HEK293 (cell line): ENCODE measurements around the gene RIPOR3.

ENCODE experiments used
- CTCF ChIA-PET: fragments of 350-600 bp; formaldehyde crosslinking; extraction: SDS; loops from one replicate; lab custom pipeline; 2021; ENCODE audit warnings: antibody characterized with exemption; lab: Yijun Ruan, JAX
- POLR2A ChIA-PET: fragments of 300-600 bp; formaldehyde crosslinking; extraction: SDS; loops from one replicate; lab custom pipeline; 2020; ENCODE audit warnings: antibody characterized with exemption, inconsistent platforms; lab: Yijun Ruan, JAX
- H3K27ac ChIP-seq: fragments of 200-500 bp; sonication (Bioruptor generic); 2 replicates; pipeline ENCODE4 v1.5.1; 2014; ENCODE audit warnings: low read depth, low read length, control low read depth, inconsistent platforms; ENCODE audit errors: extremely low read depth
- H3K36me3 ChIP-seq, 2 experiments: fragments of 200-500 bp in 1 of 2; sonication (Bioruptor generic) in 1 of 2; 1 replicate in 1 of 2; 2 replicates in 1 of 2; pipeline ENCODE4 v1.5.1; 2014 to 2017; ENCODE audit warnings: inconsistent platforms in 2 of 2, low read length in 2 of 2; ENCODE audit not compliant: control insufficient read depth in 2 of 2, insufficient read depth in 1 of 2
- H3K4me1 ChIP-seq: fragments of 200-500 bp; sonication (Bioruptor generic); 2 replicates; pipeline ENCODE4 v1.5.1; 2014; ENCODE audit warnings: mild to moderate bottlenecking, low read length, inconsistent platforms; ENCODE audit not compliant: control insufficient read depth, insufficient read depth
- H3K4me3 ChIP-seq: 2 replicates; pipeline ENCODE4 v1.5.1; 2011; ENCODE audit warnings: low read depth, mild to moderate bottlenecking, control low read depth, low read length, moderate library complexity
- H3K9me3 ChIP-seq: fragments of 200-500 bp; sonication (Bioruptor generic); 2 replicates; pipeline ENCODE4 v1.5.1; 2014; ENCODE audit warnings: low read depth, low read length, inconsistent platforms; ENCODE audit not compliant: control insufficient read depth, insufficient read depth
- GFI1B ChIP-seq: fragments of 450-650 bp; formaldehyde crosslinking; IDR thresholded peaks from 2 replicates; pipeline ENCODE4 v1.5.1; 2016; ENCODE audit warnings: missing biosample characterization, missing genetic modification characterization
- KLF8 ChIP-seq: fragments of 450-650 bp; formaldehyde crosslinking; IDR thresholded peaks from 2 replicates; pipeline ENCODE4 v1.5.1; 2016; ENCODE audit warnings: missing biosample characterization, missing genetic modification characterization
- SALL2 ChIP-seq: fragments of 450-650 bp; formaldehyde crosslinking; IDR thresholded peaks from 2 replicates; pipeline ENCODE4 v1.5.0; 2017; ENCODE audit warnings: missing biosample characterization, mild to moderate bottlenecking, missing genetic modification characterization, borderline replicate concordance
- SCRT1 ChIP-seq: fragments of 450-650 bp; formaldehyde crosslinking; IDR thresholded peaks from 2 replicates; pipeline ENCODE4 v1.5.1; 2016; ENCODE audit warnings: missing biosample characterization, missing genetic modification characterization, borderline replicate concordance
- ZBTB17 ChIP-seq: fragments of 450-650 bp; formaldehyde crosslinking; IDR thresholded peaks from 2 replicates; pipeline ENCODE4 v1.5.1; 2016; ENCODE audit warnings: missing biosample characterization, missing genetic modification characterization
- ZFP3 ChIP-seq: fragments of 450-650 bp; formaldehyde crosslinking; IDR thresholded peaks from 2 replicates; pipeline ENCODE4 v1.5.1; 2016; ENCODE audit warnings: low read depth, missing biosample characterization, missing genetic modification characterization
- ZFP37 ChIP-seq: fragments of 450-650 bp; formaldehyde crosslinking; IDR thresholded peaks from 2 replicates; pipeline ENCODE4 v1.5.1; 2016; ENCODE audit warnings: missing biosample characterization, missing genetic modification characterization
- ZNF112 ChIP-seq: fragments of 450-650 bp; formaldehyde crosslinking; IDR thresholded peaks from 2 replicates; pipeline ENCODE4 v1.5.0; 2017; ENCODE audit warnings: missing biosample characterization, missing genetic modification characterization
- ZNF121 ChIP-seq: fragments of 450-650 bp; formaldehyde crosslinking; IDR thresholded peaks from 2 replicates; pipeline ENCODE4 v1.5.1; 2016; ENCODE audit warnings: missing biosample characterization, missing genetic modification characterization
- ZNF140 ChIP-seq: fragments of 450-650 bp; formaldehyde crosslinking; IDR thresholded peaks from 2 replicates; pipeline ENCODE4 v1.5.1; 2016; ENCODE audit warnings: missing biosample characterization, missing genetic modification characterization
- ZNF350 ChIP-seq: fragments of 450-650 bp; formaldehyde crosslinking; IDR thresholded peaks from 2 replicates; pipeline ENCODE4 v1.5.0; 2017; ENCODE audit warnings: missing biosample characterization, mild to moderate bottlenecking, missing genetic modification characterization
- ZNF433 ChIP-seq: fragments of 450-650 bp; formaldehyde crosslinking; IDR thresholded peaks from 2 replicates; pipeline ENCODE4 v1.5.1; 2016; ENCODE audit warnings: missing biosample characterization, missing genetic modification characterization, low read depth
- ZNF521 ChIP-seq: fragments of 450-650 bp; formaldehyde crosslinking; IDR thresholded peaks from 2 replicates; pipeline ENCODE4 v1.5.1; 2017; ENCODE audit warnings: missing biosample characterization, mild to moderate bottlenecking, missing genetic modification characterization
- ZNF624 ChIP-seq: fragments of 450-650 bp; formaldehyde crosslinking; IDR thresholded peaks from 2 replicates; pipeline ENCODE4 v1.5.1; 2017; ENCODE audit warnings: missing biosample characterization, missing genetic modification characterization
- ZNF768 ChIP-seq: fragments of 450-650 bp; formaldehyde crosslinking; IDR thresholded peaks from 2 replicates; pipeline ENCODE4 v1.5.1; 2018; ENCODE audit warnings: missing biosample characterization, mild to moderate bottlenecking, missing genetic modification characterization
- ZNF785 ChIP-seq: fragments of 450-650 bp; formaldehyde crosslinking; IDR thresholded peaks from 2 replicates; pipeline ENCODE4 v1.5.1; 2016; ENCODE audit warnings: missing biosample characterization, missing genetic modification characterization
- TF ChIP-seq, protein P1 (sequence below): fragments of 450-650 bp; formaldehyde crosslinking; IDR thresholded peaks from 2 replicates; pipeline ENCODE4 v1.5.1; 2017; ENCODE audit warnings: missing biosample characterization, mild to moderate bottlenecking, missing genetic modification characterization, moderate library complexity
- TF ChIP-seq, protein P2 (sequence below): fragments of 450-650 bp; formaldehyde crosslinking; IDR thresholded peaks from 2 replicates; pipeline ENCODE4 v1.5.1; 2016; ENCODE audit warnings: missing biosample characterization, missing genetic modification characterization
- TF ChIP-seq, protein P3 (sequence below): fragments of 450-650 bp; formaldehyde crosslinking; IDR thresholded peaks from 2 replicates; pipeline ENCODE4 v1.5.1; 2016; ENCODE audit warnings: missing biosample characterization, missing genetic modification characterization
- TF ChIP-seq, protein P4 (sequence below): fragments of 450-650 bp; IDR thresholded peaks from 2 replicates; pipeline ENCODE4 v1.5.1; 2018; ENCODE audit warnings: missing biosample characterization, mild to moderate bottlenecking, missing genetic modification characterization
- TF ChIP-seq, protein P5 (sequence below): fragments of 450-650 bp; formaldehyde crosslinking; IDR thresholded peaks from 2 replicates; pipeline ENCODE4; 2016; ENCODE audit warnings: missing biosample characterization, missing genetic modification characterization

The RIPOR3 gene

DNA sequence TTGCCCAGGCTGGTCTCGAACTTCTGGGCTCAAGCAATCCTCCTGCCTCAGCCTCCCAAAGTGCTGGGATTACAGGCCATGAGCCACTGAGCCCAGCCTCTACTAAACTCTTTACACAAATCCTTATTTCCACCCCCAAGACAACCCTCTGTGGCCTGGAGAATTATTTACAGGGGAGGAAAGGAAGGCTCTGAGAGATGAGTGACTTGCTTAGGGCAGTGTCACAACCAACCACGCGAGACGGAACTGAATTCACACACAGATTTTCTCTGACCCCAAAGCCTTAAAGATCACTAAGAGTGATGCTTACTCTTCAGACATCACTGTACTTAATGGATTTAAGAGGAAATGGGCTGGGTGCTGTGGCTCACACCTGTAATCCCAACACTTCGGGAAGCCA, 86.2 kb downstream of the RIPOR3 start:
- no peak overlapping the region for H3K27ac ChIP-seq
- no peaks in the 10 kb centered on the region for H3K9me3 ChIP-seq
- CTCF ChIA-PET = interaction anchor here (1.3 kb wide), 1 partner anchor 17 kb away, joined by 9 read pairs; no protein-coding TSS in a partner anchor
- no peak overlapping the region for H3K4me3 ChIP-seq
- TF ChIP-seq ZNF785 (tag by site-specific recombination) (no peak), SCRT1 (tag by site-specific recombination) (no peak), ZNF121 (tag by site-specific recombination) (no peak), ZFP37 (tag by site-specific recombination) (no peak), KLF8 (tag by site-specific recombination) (no peak), ZNF112 (tag by site-specific recombination) (no peak), ZBTB17 (tag by site-specific recombination) (no peak), ZNF433 (tag by site-specific recombination) (no peak), ZNF624 (tag by site-specific recombination) (no peak), ZFP3 (no peak), SALL2 (tag by site-specific recombination) (no peak), GFI1B (tag by site-specific recombination) (no peak), ZNF140 (tag by site-specific recombination) (no peak)
- TF ChIP-seq, protein P1, sequence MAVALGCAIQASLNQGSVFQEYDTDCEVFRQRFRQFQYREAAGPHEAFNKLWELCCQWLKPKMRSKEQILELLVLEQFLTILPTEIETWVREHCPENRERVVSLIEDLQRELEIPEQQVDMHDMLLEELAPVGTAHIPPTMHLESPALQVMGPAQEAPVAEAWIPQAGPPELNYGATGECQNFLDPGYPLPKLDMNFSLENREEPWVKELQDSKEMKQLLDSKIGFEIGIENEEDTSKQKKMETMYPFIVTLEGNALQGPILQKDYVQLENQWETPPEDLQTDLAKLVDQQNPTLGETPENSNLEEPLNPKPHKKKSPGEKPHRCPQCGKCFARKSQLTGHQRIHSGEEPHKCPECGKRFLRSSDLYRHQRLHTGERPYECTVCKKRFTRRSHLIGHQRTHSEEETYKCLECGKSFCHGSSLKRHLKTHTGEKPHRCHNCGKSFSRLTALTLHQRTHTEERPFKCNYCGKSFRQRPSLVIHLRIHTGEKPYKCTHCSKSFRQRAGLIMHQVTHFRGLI (tag by site-specific recombination) = no peak
- TF ChIP-seq, protein P2, sequence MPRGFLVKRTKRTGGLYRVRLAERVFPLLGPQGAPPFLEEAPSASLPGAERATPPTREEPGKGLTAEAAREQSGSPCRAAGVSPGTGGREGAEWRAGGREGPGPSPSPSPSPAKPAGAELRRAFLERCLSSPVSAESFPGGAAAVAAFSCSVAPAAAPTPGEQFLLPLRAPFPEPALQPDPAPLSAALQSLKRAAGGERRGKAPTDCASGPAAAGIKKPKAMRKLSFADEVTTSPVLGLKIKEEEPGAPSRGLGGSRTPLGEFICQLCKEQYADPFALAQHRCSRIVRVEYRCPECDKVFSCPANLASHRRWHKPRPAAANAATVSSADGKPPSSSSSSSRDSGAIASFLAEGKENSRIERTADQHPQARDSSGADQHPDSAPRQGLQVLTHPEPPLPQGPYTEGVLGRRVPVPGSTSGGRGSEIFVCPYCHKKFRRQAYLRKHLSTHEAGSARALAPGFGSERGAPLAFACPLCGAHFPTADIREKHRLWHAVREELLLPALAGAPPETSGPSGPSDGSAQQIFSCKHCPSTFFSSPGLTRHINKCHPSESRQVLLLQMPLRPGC (tag by site-specific recombination) = no peak
- TF ChIP-seq, protein P3, sequence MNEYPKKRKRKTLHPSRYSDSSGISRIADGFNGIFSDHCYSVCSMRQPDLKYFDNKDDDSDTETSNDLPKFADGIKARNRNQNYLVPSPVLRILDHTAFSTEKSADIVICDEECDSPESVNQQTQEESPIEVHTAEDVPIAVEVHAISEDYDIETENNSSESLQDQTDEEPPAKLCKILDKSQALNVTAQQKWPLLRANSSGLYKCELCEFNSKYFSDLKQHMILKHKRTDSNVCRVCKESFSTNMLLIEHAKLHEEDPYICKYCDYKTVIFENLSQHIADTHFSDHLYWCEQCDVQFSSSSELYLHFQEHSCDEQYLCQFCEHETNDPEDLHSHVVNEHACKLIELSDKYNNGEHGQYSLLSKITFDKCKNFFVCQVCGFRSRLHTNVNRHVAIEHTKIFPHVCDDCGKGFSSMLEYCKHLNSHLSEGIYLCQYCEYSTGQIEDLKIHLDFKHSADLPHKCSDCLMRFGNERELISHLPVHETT (tag by site-specific recombination) = no peak
- TF ChIP-seq, protein P4, sequence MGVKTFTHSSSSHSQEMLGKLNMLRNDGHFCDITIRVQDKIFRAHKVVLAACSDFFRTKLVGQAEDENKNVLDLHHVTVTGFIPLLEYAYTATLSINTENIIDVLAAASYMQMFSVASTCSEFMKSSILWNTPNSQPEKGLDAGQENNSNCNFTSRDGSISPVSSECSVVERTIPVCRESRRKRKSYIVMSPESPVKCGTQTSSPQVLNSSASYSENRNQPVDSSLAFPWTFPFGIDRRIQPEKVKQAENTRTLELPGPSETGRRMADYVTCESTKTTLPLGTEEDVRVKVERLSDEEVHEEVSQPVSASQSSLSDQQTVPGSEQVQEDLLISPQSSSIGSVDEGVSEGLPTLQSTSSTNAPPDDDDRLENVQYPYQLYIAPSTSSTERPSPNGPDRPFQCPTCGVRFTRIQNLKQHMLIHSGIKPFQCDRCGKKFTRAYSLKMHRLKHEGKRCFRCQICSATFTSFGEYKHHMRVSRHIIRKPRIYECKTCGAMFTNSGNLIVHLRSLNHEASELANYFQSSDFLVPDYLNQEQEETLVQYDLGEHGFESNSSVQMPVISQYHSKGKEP = no peak
- POLR2A ChIA-PET = no interaction called here
- no peaks in the 10 kb centered on the region for H3K36me3 ChIP-seq
- H3K4me1 ChIP-seq = no peaks in the 10 kb centered on the region

DNA sequence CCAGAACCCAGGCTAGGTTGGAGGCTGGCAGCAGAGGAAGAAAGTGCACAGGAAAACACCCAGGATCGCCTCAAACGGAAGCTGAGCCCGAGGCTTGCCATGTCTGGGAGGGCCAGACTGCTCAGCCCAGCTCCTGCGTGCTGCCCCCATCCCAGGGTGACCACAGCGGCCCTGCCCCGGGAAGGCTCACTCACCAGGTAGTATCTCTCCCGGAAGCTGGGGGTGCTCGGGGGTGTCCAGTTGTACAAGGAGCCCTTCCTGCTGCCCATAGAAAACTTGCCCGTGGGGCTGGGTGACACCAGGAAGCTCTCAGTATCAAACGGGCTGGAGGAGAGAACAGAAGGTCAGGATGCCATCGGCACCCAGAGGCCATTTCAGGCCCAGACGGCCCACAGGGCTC, 86.9 kb downstream of the RIPOR3 start:
- Histone ChIP-seq H3K36me3 (no peaks in the 10 kb centered on the region), H3K27ac (no peak overlapping the region)
- POLR2A ChIA-PET = interaction anchor here (0.6 kb wide), 1 partner anchor 224 kb away, joined by 3 read pairs; no protein-coding TSS in a partner anchor
- TF ChIP-seq, protein P5, sequence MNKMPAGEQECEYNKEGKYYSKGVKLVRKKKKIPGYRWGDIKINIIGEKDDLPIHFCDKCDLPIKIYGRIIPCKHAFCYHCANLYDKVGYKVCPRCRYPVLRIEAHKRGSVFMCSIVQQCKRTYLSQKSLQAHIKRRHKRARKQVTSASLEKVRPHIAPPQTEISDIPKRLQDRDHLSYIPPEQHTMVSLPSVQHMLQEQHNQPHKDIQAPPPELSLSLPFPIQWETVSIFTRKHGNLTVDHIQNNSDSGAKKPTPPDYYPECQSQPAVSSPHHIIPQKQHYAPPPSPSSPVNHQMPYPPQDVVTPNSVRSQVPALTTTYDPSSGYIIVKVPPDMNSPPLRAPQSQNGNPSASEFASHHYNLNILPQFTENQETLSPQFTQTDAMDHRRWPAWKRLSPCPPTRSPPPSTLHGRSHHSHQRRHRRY (tag by site-specific recombination) = no peak
- TF ChIP-seq ZNF350 (tag by site-specific recombination) (no peak), ZNF768 (tag by site-specific recombination) (no peak), ZNF521 (tag by site-specific recombination) (no peak)
- TF ChIP-seq, all 188 proteins: peak for 0
- no peaks in the 10 kb centered on the region for H3K4me1 ChIP-seq
- no peak overlapping the region for H3K4me3 ChIP-seq
- H3K9me3 ChIP-seq = no peaks in the 10 kb centered on the region
- CTCF ChIA-PET = interaction anchor here (0.6 to 1.3 kb wide), 2 partner anchors 16 to 160 kb away, joined by 3 to 9 read pairs; no protein-coding TSS in a partner anchor
